Activated CD4-positive, alpha-beta memory T cell treated with anti-CD3 and anti-CD28 coated beads for 36 hours (primary cell): ENCODE measurements around the gene MKNK1. TPM values are rescaled to one million over a fixed set of nuclear protein-coding genes. Genes with fewer than 3 reads are reported as not detected.

Experiments
- CTCF ChIA-PET: fragments of 350-600 bp; sonication (Branson Sonifier 250); formaldehyde crosslinking; loops from one replicate; lab custom pipeline; 2021; ENCODE audit warnings: antibody characterized with exemption, inconsistent platforms; lab: Charles Lee
- POLR2A ChIA-PET: fragments of 350-600 bp; sonication (Branson Sonifier 250); formaldehyde crosslinking; loops from one replicate; lab custom pipeline; 2021; ENCODE audit warnings: antibody characterized with exemption; lab: Charles Lee
- DNase-seq: peaks from one replicate; pipeline ENCODE4 v3.0.0-alpha.2; 2020
- H3K27ac Mint-ChIP-seq: one replicate; pipeline ENCODE4 v1.8.0; 2021; ENCODE audit warnings: mixed read lengths
- H3K27me3 Mint-ChIP-seq: one replicate; pipeline ENCODE4 v1.8.0; 2021; ENCODE audit warnings: mixed read lengths
- H3K36me3 Mint-ChIP-seq: one replicate; pipeline ENCODE4 v1.8.0; 2021; ENCODE audit warnings: mixed read lengths
- H3K4me1 Mint-ChIP-seq: one replicate; pipeline ENCODE4 v1.8.0; 2021; ENCODE audit warnings: low read depth, mixed read lengths
- H3K4me3 Mint-ChIP-seq: one replicate; pipeline ENCODE4 v1.8.0; 2021; ENCODE audit warnings: mild to moderate bottlenecking, mixed read lengths
- H3K9me3 Mint-ChIP-seq: one replicate; pipeline ENCODE4 v1.8.0; 2021; ENCODE audit warnings: mixed read lengths
- intact Hi-C: fragments of 100-400 bp; cut with micrococcal nuclease; formaldehyde crosslinking; loops from one replicate; pipeline ENCODE4 v1.15.1; 2023
- total RNA-seq, 2 experiments: library from RNA; stranded (reverse); gene quantifications; one replicate each; pipeline ENCODE4 v1.2.3, GENCODE V29; 2021

MKNK1 gene
- total RNA-seq, 2 experiments from 2014 or later: 28.2 to 28.5 TPM

- Mint-ChIP-seq H3K4me3 (no peak overlapping the region), H3K36me3 (peaks cover 46% of the 10 kb centered on the region), H3K27ac (no peak overlapping the region), H3K4me1 (peaks cover 23% of the 10 kb centered on the region), H3K27me3 (no peaks in the 10 kb centered on the region), H3K9me3 (no peaks in the 10 kb centered on the region)
- CTCF ChIA-PET: no interaction called here
- POLR2A ChIA-PET: interaction anchor here (0.8 kb wide), 1 partner anchor 75 kb away, joined by 3 read pairs; the partner anchor contains the start of gene ATPAF1
- intact Hi-C loops: no loop called here
- DNase-seq: no peak
Observed at GRCh38 chr1:46592823-46593222, 11.2 kb downstream of the MKNK1 start.

GRCh38 chr1:46589529-46589928, 14.5 kb downstream of the MKNK1 start:
- peaks cover 6% of the 10 kb centered on the region for H3K4me1 Mint-ChIP-seq
- no peaks in the 10 kb centered on the region for H3K9me3 Mint-ChIP-seq
- H3K27me3 Mint-ChIP-seq: no peaks in the 10 kb centered on the region
- intact Hi-C loops: no loop called here
- no peak overlapping the region for H3K27ac Mint-ChIP-seq
- ChIA-PET CTCF (no interaction called here), POLR2A (interaction anchor here (1.3 kb wide), 1 partner anchor 15 kb away, joined by 3 read pairs; the partner anchor contains the start of gene MKNK1)
- H3K36me3 Mint-ChIP-seq: peaks cover 47% of the 10 kb centered on the region
- no peak for DNase-seq
- no peak overlapping the region for H3K4me3 Mint-ChIP-seq

- Mint-ChIP-seq H3K9me3 (no peaks in the 10 kb centered on the region), H3K27ac (no peak overlapping the region), H3K27me3 (no peaks in the 10 kb centered on the region), H3K4me1 (peaks cover 8% of the 10 kb centered on the region), H3K4me3 (no peak overlapping the region), H3K36me3 (peaks cover 36% of the 10 kb centered on the region)
- DNase-seq: no peak
- ChIA-PET POLR2A (no interaction called here), CTCF (no interaction called here)
- intact Hi-C loops: no loop called here
Observed at GRCh38 chr1:46587069-46587468, 17.0 kb downstream of the MKNK1 start.

- no peaks in the 10 kb centered on the region for H3K27me3 Mint-ChIP-seq
- H3K4me3 Mint-ChIP-seq: no peak overlapping the region
- no peaks in the 10 kb centered on the region for H3K9me3 Mint-ChIP-seq
- H3K4me1 Mint-ChIP-seq: peaks cover 22% of the 10 kb centered on the region
- POLR2A ChIA-PET: interaction anchor here (1.2 kb wide), 1 partner anchor 18 kb away, joined by 3 read pairs; no protein-coding TSS in a partner anchor
- no peak overlapping the region for H3K27ac Mint-ChIP-seq
- peaks cover 30% of the 10 kb centered on the region for H3K36me3 Mint-ChIP-seq
- DNase-seq: no peak
- CTCF ChIA-PET: no interaction called here
- intact Hi-C loops: no loop called here
Observed at GRCh38 chr1:46585312-46585938, 18.6 kb downstream of the MKNK1 start.

- ChIA-PET CTCF (no interaction called here), POLR2A (no interaction called here)
- H3K9me3 Mint-ChIP-seq: no peaks in the 10 kb centered on the region
- intact Hi-C loops: no loop called here
- no peak overlapping the region for H3K27ac Mint-ChIP-seq
- peaks cover 21% of the 10 kb centered on the region for H3K36me3 Mint-ChIP-seq
- no peak overlapping the region for H3K4me3 Mint-ChIP-seq
- H3K27me3 Mint-ChIP-seq: no peaks in the 10 kb centered on the region
- H3K4me1 Mint-ChIP-seq: peaks cover 24% of the 10 kb centered on the region
- DNase-seq: no peak
Observed at GRCh38 chr1:46583494-46583893, 20.6 kb downstream of the MKNK1 start.

- Mint-ChIP-seq H3K4me3 (no peak overlapping the region), H3K4me1 (peaks cover 24% of the 10 kb centered on the region), H3K27me3 (no peaks in the 10 kb centered on the region), H3K27ac (no peak overlapping the region), H3K36me3 (peaks cover 23% of the 10 kb centered on the region), H3K9me3 (no peaks in the 10 kb centered on the region)
- no peak for DNase-seq
- CTCF ChIA-PET: interaction anchor here (2.2 kb wide), 1 partner anchor 21 kb away, joined by 8 read pairs; the partner anchor contains the start of gene MKNK1
- POLR2A ChIA-PET: no interaction called here
- intact Hi-C loops: no loop called here
Observed at GRCh38 chr1:46582972-46583371, 21.1 kb downstream of the MKNK1 start.

GRCh38 chr1:46581681-46582455, 22.2 kb downstream of the MKNK1 start:
- no peaks in the 10 kb centered on the region for H3K27me3 Mint-ChIP-seq
- H3K4me1 Mint-ChIP-seq: peaks cover 24% of the 10 kb centered on the region
- H3K9me3 Mint-ChIP-seq: no peaks in the 10 kb centered on the region
- DNase-seq: peak; percentile 32
- peak overlapping the region; percentile 88 for H3K27ac Mint-ChIP-seq
- ChIA-PET POLR2A (interaction anchor here (0.6 to 1.0 kb wide), 2 partner anchors 22 to 278 kb away, joined by 3 to 4 read pairs; partner anchors contain the start of gene MKNK1), CTCF (interaction anchor here (0.8 to 2.2 kb wide), 2 partner anchors 22 to 144 kb away, joined by 3 to 8 read pairs; partner anchors contain the start of gene MKNK1)
- H3K4me3 Mint-ChIP-seq: peak overlapping the region; percentile 14
- peaks cover 28% of the 10 kb centered on the region for H3K36me3 Mint-ChIP-seq
- intact Hi-C loops: no loop called here

- H3K4me3 Mint-ChIP-seq: no peak overlapping the region
- no peaks in the 10 kb centered on the region for H3K9me3 Mint-ChIP-seq
- H3K27ac Mint-ChIP-seq: peak overlapping the region; percentile 38
- DNase-seq: no peak
- POLR2A ChIA-PET: no interaction called here
- peaks cover 24% of the 10 kb centered on the region for H3K4me1 Mint-ChIP-seq
- H3K36me3 Mint-ChIP-seq: peaks cover 28% of the 10 kb centered on the region
- H3K27me3 Mint-ChIP-seq: no peaks in the 10 kb centered on the region
- CTCF ChIA-PET: interaction anchor here (1.0 to 2.2 kb wide), 3 partner anchors 10 to 138 kb away, joined by 3 to 8 read pairs (median 3); partner anchors contain the start of gene MKNK1
- intact Hi-C loops: no loop called here
Observed at GRCh38 chr1:46580140-46580903, 23.7 kb downstream of the MKNK1 start.

GRCh38 chr1:46577671-46578070, 26.4 kb downstream of the MKNK1 start:
- peaks cover 21% of the 10 kb centered on the region for H3K4me1 Mint-ChIP-seq
- intact Hi-C loops: no loop called here
- H3K36me3 Mint-ChIP-seq: peaks cover 22% of the 10 kb centered on the region
- ChIA-PET POLR2A (no interaction called here), CTCF (interaction anchor here (1.0 kb wide), 1 partner anchor 147 kb away, joined by 3 read pairs; no protein-coding TSS in a partner anchor)
- no peak for DNase-seq
- H3K27me3 Mint-ChIP-seq: no peaks in the 10 kb centered on the region
- H3K27ac Mint-ChIP-seq: no peak overlapping the region
- no peaks in the 10 kb centered on the region for H3K9me3 Mint-ChIP-seq
- no peak overlapping the region for H3K4me3 Mint-ChIP-seq

GRCh38 chr1:46576596-46576995, 27.5 kb downstream of the MKNK1 start:
- H3K27me3 Mint-ChIP-seq: no peaks in the 10 kb centered on the region
- CTCF ChIA-PET: no interaction called here
- H3K4me1 Mint-ChIP-seq: peaks cover 11% of the 10 kb centered on the region
- POLR2A ChIA-PET: no interaction called here
- intact Hi-C loops: no loop called here
- H3K36me3 Mint-ChIP-seq: peaks cover 20% of the 10 kb centered on the region
- H3K4me3 Mint-ChIP-seq: no peak overlapping the region
- no peak overlapping the region for H3K27ac Mint-ChIP-seq
- no peak for DNase-seq
- no peaks in the 10 kb centered on the region for H3K9me3 Mint-ChIP-seq

- Mint-ChIP-seq H3K27ac (no peak overlapping the region), H3K4me3 (no peak overlapping the region), H3K4me1 (peaks cover 5% of the 10 kb centered on the region), H3K36me3 (peaks cover 18% of the 10 kb centered on the region), H3K9me3 (no peaks in the 10 kb centered on the region), H3K27me3 (no peaks in the 10 kb centered on the region)
- CTCF ChIA-PET: interaction anchor here (0.6 kb wide), 1 partner anchor 228 kb away, joined by 3 read pairs; no protein-coding TSS in a partner anchor
- no peak for DNase-seq
- POLR2A ChIA-PET: no interaction called here
- intact Hi-C loops: no loop called here
Observed at GRCh38 chr1:46575778-46576177, 28.3 kb downstream of the MKNK1 start.

- DNase-seq: no peak
- Mint-ChIP-seq H3K9me3 (no peaks in the 10 kb centered on the region), H3K4me3 (no peak overlapping the region), H3K4me1 (peaks cover under 1% of the 10 kb centered on the region), H3K27ac (no peak overlapping the region), H3K36me3 (peaks cover 14% of the 10 kb centered on the region), H3K27me3 (no peaks in the 10 kb centered on the region)
- CTCF ChIA-PET: no interaction called here
- intact Hi-C loops: no loop called here
- POLR2A ChIA-PET: no interaction called here
Observed at GRCh38 chr1:46575300-46575699, 28.8 kb downstream of the MKNK1 start.
